Liver (tissue), 9 donors: ENCODE data around the gene PAK1. TPM values are rescaled to one million over a fixed set of nuclear protein-coding genes. Genes with fewer than 3 reads are reported as not detected.
A peak's percentile ranks its signal among the peaks of the same experiment; 100 is the strongest.

Experiments
- DNase-seq: peaks from one replicate; pipeline ENCODE4 v3.0.0-alpha.2; 2017; ENCODE audit warnings: low spot score
- H3K27ac ChIP-seq, 2 donors: one replicate each; pipeline ENCODE4 v1.7.0; 2013; ENCODE audit warnings: inconsistent platforms in 2 of 2, low read length in 2 of 2, control low read depth in 1 of 2, low read depth in 1 of 2, mild to moderate bottlenecking in 1 of 2
- H3K27me3 ChIP-seq, 4 donors: one replicate each; pipeline versions ENCODE4 v1.6.1 to v1.7.0; 2013; ENCODE audit warnings: low read length in 3 of 4, inconsistent platforms in 1 of 4, mild to moderate bottlenecking in 1 of 4, moderate library complexity in 1 of 4; ENCODE audit not compliant: control insufficient read depth in 4 of 4, insufficient read depth in 4 of 4
- H3K36me3 ChIP-seq, 4 donors: one replicate each; pipeline versions ENCODE4 v1.6.1 to v1.7.0; 2013; ENCODE audit warnings: low read length in 3 of 4, mild to moderate bottlenecking in 3 of 4, low read depth in 1 of 4, moderate library complexity in 1 of 4; ENCODE audit not compliant: control insufficient read depth in 4 of 4, insufficient read depth in 3 of 4
- H3K4me1 ChIP-seq, 4 donors: one replicate each; pipeline versions ENCODE4 v1.6.1 to v1.7.0; 2013; ENCODE audit warnings: low read length in 3 of 4, mild to moderate bottlenecking in 3 of 4, moderate library complexity in 1 of 4; ENCODE audit not compliant: control insufficient read depth in 4 of 4, insufficient read depth in 4 of 4
- H3K4me3 ChIP-seq, 3 donors: one replicate each; pipeline versions ENCODE4 v1.6.1 to v1.7.0; 2013; ENCODE audit warnings: low read length in 3 of 3, control low read depth in 1 of 3, low read depth in 1 of 3, mild to moderate bottlenecking in 1 of 3
- H3K9ac ChIP-seq, 2 donors: one replicate each; pipeline ENCODE4 v1.7.0; 2013; ENCODE audit warnings: low read length in 2 of 2, mild to moderate bottlenecking in 2 of 2, moderate library complexity in 2 of 2, control low read depth in 1 of 2, low read depth in 1 of 2
- H3K9me3 ChIP-seq, 4 donors: one replicate each; pipeline versions ENCODE4 v1.6.1 to v1.7.0; 2013; ENCODE audit warnings: low read length in 3 of 4; ENCODE audit not compliant: control insufficient read depth in 4 of 4
- ATF3 ChIP-seq: IDR thresholded peaks from 2 replicates; pipeline ENCODE4 v1.6.1; 2016; ENCODE audit warnings: antibody characterized with exemption
- EGR1 ChIP-seq, 2 donors: IDR thresholded peaks; 2 replicates each; pipeline ENCODE4 v1.6.1; 2016 to 2018; ENCODE audit warnings: antibody characterized with exemption in 2 of 2, low read depth in 2 of 2
- FOXA1 ChIP-seq: IDR thresholded peaks from 2 replicates; pipeline ENCODE4 v1.6.1; 2016; ENCODE audit warnings: antibody characterized with exemption
- FOXA2 ChIP-seq: IDR thresholded peaks from 2 replicates; pipeline ENCODE4 v1.6.1; 2016; ENCODE audit warnings: antibody characterized with exemption
- GABPA ChIP-seq, 2 donors: IDR thresholded peaks in 1 of 2; conservative IDR thresholded peaks in 1 of 2; 2 replicates each; pipeline ENCODE4 v1.6.1; 2016; ENCODE audit warnings: antibody characterized with exemption in 2 of 2, mild to moderate bottlenecking in 1 of 2, moderate library complexity in 1 of 2
- HNF4A ChIP-seq, 2 donors: conservative IDR thresholded peaks; 2 replicates each; pipeline ENCODE4 v1.6.1; 2016; ENCODE audit warnings: antibody characterized with exemption in 2 of 2, mild to moderate bottlenecking in 2 of 2
- HNF4G ChIP-seq: IDR thresholded peaks from 2 replicates; pipeline ENCODE4 v1.6.1; 2016; ENCODE audit warnings: antibody characterized with exemption
- JUND ChIP-seq, 2 donors: IDR thresholded peaks; 2 replicates each; pipeline ENCODE4 v1.6.1; 2016; ENCODE audit warnings: antibody characterized with exemption in 2 of 2
- MAX ChIP-seq: IDR thresholded peaks from 2 replicates; pipeline ENCODE4 v1.6.1; 2016; ENCODE audit warnings: antibody characterized with exemption
- NR2F2 ChIP-seq: IDR thresholded peaks from 2 replicates; pipeline ENCODE4 v1.6.1; 2016; ENCODE audit warnings: antibody characterized with exemption
- RAD21 ChIP-seq, 2 donors: IDR thresholded peaks; 2 replicates each; pipeline ENCODE4 v1.6.1; 2016; ENCODE audit warnings: antibody characterized with exemption in 2 of 2, mild to moderate bottlenecking in 2 of 2
- REST ChIP-seq: IDR thresholded peaks from 2 replicates; pipeline ENCODE4 v1.6.1; 2016; ENCODE audit warnings: antibody characterized with exemption, mild to moderate bottlenecking
- RXRA ChIP-seq, 2 donors: IDR thresholded peaks; 2 replicates each; pipeline ENCODE4 v1.6.1; 2017 to 2018; ENCODE audit warnings: antibody characterized with exemption in 2 of 2, mild to moderate bottlenecking in 1 of 2
- SP1 ChIP-seq: IDR thresholded peaks from 2 replicates; pipeline ENCODE4 v1.6.1; 2018; ENCODE audit warnings: antibody characterized with exemption, mild to moderate bottlenecking
- TAF1 ChIP-seq: conservative IDR thresholded peaks from 2 replicates; pipeline ENCODE4 v1.6.1; 2016; ENCODE audit warnings: antibody characterized with exemption, mild to moderate bottlenecking
- YY1 ChIP-seq: IDR thresholded peaks from 2 replicates; pipeline ENCODE4 v1.6.1; 2016; ENCODE audit warnings: antibody characterized with exemption, mild to moderate bottlenecking
- WGBS: extraction: QIAGEN DNeasy Blood & Tissue Kit; methylation state at CpG from one replicate; pipeline ENCODE4 v1.1.7; 2013; 5-methylcytosine and 5-hydroxymethylcytosine counted together
- polyA plus RNA-seq, 2 donors: library from polyadenylated mRNA; stranded (reverse) in 1 of 2; unstranded in 1 of 2; fragments of 200-250 nt in 1 of 2; fragments of >200 nt in 1 of 2; fragmentation: Nextera tagmentation in 1 of 2; extraction: Ambion mirVana in 1 of 2; gene quantifications; one replicate each; pipeline versions ENCODE4 v1.2.1 to v1.2.3, GENCODE V29; 2013 to 2015
- total RNA-seq, 2 donors: library from RNA; depleted of rRNA; stranded (reverse); fragments of >200 nt; gene quantifications; one replicate each; pipeline ENCODE4 v1.2.3, GENCODE V29; 2014
- donor health status: healthy.
- donor health status: healthy.
- donor health status: healthy.
- donor health status: healthy.
- donor health status: healthy.

The PAK1 gene
- total and polyA plus RNA-seq, 4 donors: 3.6 to 24.9 (median 7.4) TPM

- H3K9me3 ChIP-seq: no peaks in the 10 kb centered on the region
- H3K4me1 ChIP-seq: peaks cover 0 to 8% (median 3%) of the 10 kb centered on the region in 4 donors
- H3K4me3 ChIP-seq: no peak overlapping the region
- H3K27me3 ChIP-seq: no peaks in the 10 kb centered on the region
- H3K9ac ChIP-seq: no peak overlapping the region
- no peaks in the 10 kb centered on the region for H3K36me3 ChIP-seq
- DNase-seq: no peak
- no peak for TF ChIP-seq MAX
- H3K27ac ChIP-seq: no peak overlapping the region
- WGBS: 94% methylated on average over 3 of the region's 3 CpGs
Measured at GRCh38 chr11:77416357-77416756, 57.5 kb downstream of the PAK1 start.

GRCh38 chr11:77413850-77414460 lies 59.9 kb downstream of the PAK1 start:
- Histone ChIP-seq H3K36me3 (no peaks in the 10 kb centered on the region), H3K4me3 (no peak overlapping the region), H3K27me3 (no peaks in the 10 kb centered on the region), H3K9ac (no peak overlapping the region), H3K9me3 (no peaks in the 10 kb centered on the region), H3K27ac (no peak overlapping the region), H3K4me1 (peaks cover 0 to 5% (median 2%) of the 10 kb centered on the region in 4 donors)
- no peak for DNase-seq
- WGBS: 70% methylated on average over 3 of the region's 3 CpGs
- TF ChIP-seq REST (no peak), GABPA (IDR thresholded peaks at IDR 0.05 in 1 of 2, conservative IDR thresholded peaks at IDR 0.05 in 1 of 2) (no peak), MAX (no peak), YY1 (no peak), NR2F2 (no peak), ATF3 (no peak), SP1 (no peak), RXRA (IDR thresholded peaks at IDR 0.05) (peak in 1 of 2 donors; percentile 8), EGR1 (IDR thresholded peaks at IDR 0.05; ENCODE audit: low read depth in 2 of 2) (no peak), JUND (IDR thresholded peaks at IDR 0.05) (no peak), FOXA2 (no peak), FOXA1 (no peak), HNF4A (conservative IDR thresholded peaks at IDR 0.05) (no peak), RAD21 (IDR thresholded peaks at IDR 0.05) (peak; percentile 16 to 30)

GRCh38 chr11:77412814-77413213 lies 61.1 kb downstream of the PAK1 start:
- no peaks in the 10 kb centered on the region for H3K9me3 ChIP-seq
- WGBS: 95% methylated on average over 5 of the region's 5 CpGs
- TF ChIP-seq RXRA (IDR thresholded peaks at IDR 0.05): no peak
- TF ChIP-seq HNF4G: no peak
- TF ChIP-seq HNF4A (conservative IDR thresholded peaks at IDR 0.05): no peak
- TF ChIP-seq SP1: no peak
- TF ChIP-seq REST: no peak
- no peak for TF ChIP-seq TAF1
- TF ChIP-seq RAD21 (IDR thresholded peaks at IDR 0.05): no peak
- TF ChIP-seq ATF3: no peak
- H3K9ac ChIP-seq: no peak overlapping the region
- H3K4me1 ChIP-seq: peaks cover 0 to 9% (median 5%) of the 10 kb centered on the region in 4 donors
- no peak overlapping the region for H3K27ac ChIP-seq
- H3K4me3 ChIP-seq: no peak overlapping the region
- DNase-seq: no peak
- no peaks in the 10 kb centered on the region for H3K27me3 ChIP-seq
- H3K36me3 ChIP-seq: no peaks in the 10 kb centered on the region
